ENCODE results near the gene HELZ.

The HELZ gene

GRCh38 chr17:67245073-67245693 lies at the start of gene HELZ:
Gene HELZ, minus strand, starts transcription at chr17:67245196. Its CDS starts 26,392 bp downstream, at chr17:67218804.
- TF ChIP-seq GATA3 (IDR thresholded peaks at IDR 0.05; ENCODE audit: low read depth, low read length) (no peak), GATA2 (IDR thresholded peaks at IDR 0.05; ENCODE audit: low read depth, low read length) (no peak; the same call in 1 of the 2 replicates)

GRCh38 chr17:67293251-67294203 lies 48.5 kb upstream of the HELZ start:
- TF ChIP-seq GATA3 (IDR thresholded peaks at IDR 0.05; ENCODE audit: low read depth, low read length) = no peak

GRCh38 chr17:67290711-67291291 lies 45.8 kb upstream of the HELZ start:
- TF ChIP-seq GATA2 (IDR thresholded peaks at IDR 0.05; ENCODE audit: low read depth, low read length) (no peak), GATA3 (IDR thresholded peaks at IDR 0.05; ENCODE audit: low read depth, low read length) (no peak)

- TF ChIP-seq GATA3 (IDR thresholded peaks at IDR 0.05; ENCODE audit: low read depth, low read length) (no peak), GATA2 (IDR thresholded peaks at IDR 0.05; ENCODE audit: low read depth, low read length) (no peak)
These were observed 45.2 kb upstream of the HELZ start for GRCh38 chr17:67290244-67290643.

GRCh38 chr17:67289181-67289876 lies 44.3 kb upstream of the HELZ start:
- no peak for TF ChIP-seq GATA2 (IDR thresholded peaks at IDR 0.05; ENCODE audit: low read depth, low read length)
- TF ChIP-seq GATA3 (IDR thresholded peaks at IDR 0.05; ENCODE audit: low read depth, low read length) = no peak

GRCh38 chr17:67285360-67285759 lies 40.4 kb upstream of the HELZ start:
- TF ChIP-seq GATA2 (IDR thresholded peaks at IDR 0.05; ENCODE audit: low read depth, low read length) = no peak
- no peak for TF ChIP-seq GATA3 (IDR thresholded peaks at IDR 0.05; ENCODE audit: low read depth, low read length)

GRCh38 chr17:67283731-67284516 lies 38.9 kb upstream of the HELZ start:
- TF ChIP-seq GATA2 (IDR thresholded peaks at IDR 0.05; ENCODE audit: low read depth, low read length) (no peak), GATA3 (IDR thresholded peaks at IDR 0.05; ENCODE audit: low read depth, low read length) (no peak)

- TF ChIP-seq GATA3 (IDR thresholded peaks at IDR 0.05; ENCODE audit: low read depth, low read length) (no peak), GATA2 (IDR thresholded peaks at IDR 0.05; ENCODE audit: low read depth, low read length) (no peak)
These were observed 36.7 kb upstream of the HELZ start for GRCh38 chr17:67281743-67282142.

GRCh38 chr17:67281053-67281452 lies 36.1 kb upstream of the HELZ start:
- TF ChIP-seq GATA3 (IDR thresholded peaks at IDR 0.05; ENCODE audit: low read depth, low read length) = no peak
- no peak for TF ChIP-seq GATA2 (IDR thresholded peaks at IDR 0.05; ENCODE audit: low read depth, low read length)

- TF ChIP-seq GATA2 (IDR thresholded peaks at IDR 0.05; ENCODE audit: low read depth, low read length) = no peak
- TF ChIP-seq GATA3 (IDR thresholded peaks at IDR 0.05; ENCODE audit: low read depth, low read length) = no peak
These were observed 35.3 kb upstream of the HELZ start for GRCh38 chr17:67280279-67280678.

GRCh38 chr17:67279115-67279514 lies 34.1 kb upstream of the HELZ start:
- TF ChIP-seq GATA2 (IDR thresholded peaks at IDR 0.05; ENCODE audit: low read depth, low read length) (no peak), GATA3 (IDR thresholded peaks at IDR 0.05; ENCODE audit: low read depth, low read length) (no peak)

GRCh38 chr17:67278363-67278762 lies 33.4 kb upstream of the HELZ start:
- no peak for TF ChIP-seq GATA3 (IDR thresholded peaks at IDR 0.05; ENCODE audit: low read depth, low read length)
- TF ChIP-seq GATA2 (IDR thresholded peaks at IDR 0.05; ENCODE audit: low read depth, low read length) = no peak

GRCh38 chr17:67276075-67276474 lies 31.1 kb upstream of the HELZ start:
- no peak for TF ChIP-seq GATA3 (IDR thresholded peaks at IDR 0.05; ENCODE audit: low read depth, low read length)
- no peak for TF ChIP-seq GATA2 (IDR thresholded peaks at IDR 0.05; ENCODE audit: low read depth, low read length)

Measured in SH-SY5Y (cell line).